HCEC 1CT (cell line): Measurements from ENCODE around the gene ANTKMT.

ENCODE experiments used
- DNase-seq: peaks from one replicate; pipeline ENCODE4 v3.0.0-alpha.2; 2017

The ANTKMT gene

DNA sequence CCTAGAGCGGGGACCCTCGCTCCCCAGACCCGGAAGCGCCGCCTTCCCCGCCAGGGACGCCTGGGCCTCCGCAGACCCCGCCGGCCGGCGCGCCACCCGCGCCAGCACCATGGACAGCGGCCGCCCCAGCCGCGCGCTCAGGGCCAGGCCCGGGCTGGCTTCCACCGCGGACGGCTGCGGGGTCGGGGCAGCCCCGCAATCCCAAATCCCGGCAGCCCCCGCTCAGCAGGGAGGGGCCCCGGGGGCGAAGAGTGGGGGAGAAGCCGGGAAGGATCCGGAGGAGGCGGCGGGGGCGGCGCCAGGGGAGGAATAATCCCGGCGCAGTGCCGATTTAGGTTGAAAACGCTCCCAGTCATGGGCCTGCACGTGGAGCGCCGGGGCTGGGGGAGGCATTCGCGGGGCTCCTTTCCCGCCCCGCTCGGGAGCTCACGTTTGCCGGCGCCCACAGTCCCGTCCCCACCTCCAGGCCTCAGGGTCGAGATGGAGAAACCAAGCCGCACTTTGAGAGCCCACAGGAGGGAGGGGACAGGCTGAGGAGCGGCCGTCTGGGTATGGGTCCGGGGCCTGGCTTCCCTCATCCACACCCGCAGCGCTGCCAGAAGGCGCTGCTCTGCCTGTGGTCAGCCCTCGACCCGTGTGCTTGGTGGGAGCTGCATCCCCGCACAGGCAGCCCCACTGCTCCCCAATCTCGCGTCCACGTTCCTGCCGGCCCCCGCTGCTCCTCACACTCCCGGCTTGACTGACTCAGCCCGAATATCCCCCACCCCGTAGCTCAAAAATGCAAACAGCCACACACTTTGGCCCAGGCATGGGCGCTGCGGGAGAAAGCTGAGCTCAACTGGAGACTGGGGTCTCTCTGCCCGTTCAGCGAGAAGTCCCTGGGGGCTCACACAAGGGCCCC is 20.0 kb upstream of the ANTKMT start:
- no peak for DNase-seq

DNA sequence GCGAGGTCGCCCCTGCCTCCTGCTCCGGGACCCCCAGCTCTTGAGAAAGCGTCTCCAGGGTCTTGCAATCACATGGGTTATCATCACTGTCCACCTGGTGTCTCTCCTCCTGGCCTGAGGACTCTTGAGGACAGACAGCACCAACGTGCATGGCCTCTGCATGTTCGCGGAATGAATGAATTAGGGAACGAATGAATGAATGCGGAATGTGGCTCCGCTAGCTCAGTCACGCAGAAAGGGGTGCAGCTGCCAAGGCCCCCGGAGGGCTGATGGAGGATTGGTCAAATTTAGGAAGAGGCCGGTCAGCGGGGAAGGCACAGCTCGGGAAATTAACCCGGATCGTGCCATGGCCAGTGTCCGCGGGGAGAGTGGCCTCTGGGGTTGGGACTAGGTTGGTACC is 18.6 kb upstream of the ANTKMT start:
- DNase-seq, result no peak

DNA sequence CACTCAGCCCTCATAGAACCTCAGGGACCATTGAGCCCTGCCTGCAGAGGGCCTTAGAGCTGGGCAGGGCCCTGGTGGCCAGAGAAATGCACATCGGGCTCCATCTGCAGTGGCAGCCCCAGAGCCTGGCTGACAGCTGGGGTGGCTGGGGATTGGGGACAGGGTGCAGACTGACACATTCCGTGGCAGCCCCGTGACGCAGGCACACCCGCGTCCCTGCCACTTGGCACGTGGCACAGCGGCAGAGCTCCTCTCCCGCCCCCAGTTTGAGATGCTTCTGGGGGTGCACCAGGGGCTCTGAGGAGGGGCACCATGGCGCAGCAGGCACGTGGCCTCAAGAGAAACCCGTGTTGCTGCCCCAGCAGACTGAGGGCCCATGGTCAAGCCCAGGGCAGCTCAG is 17.5 kb upstream of the ANTKMT start:
- no peak for DNase-seq

DNA sequence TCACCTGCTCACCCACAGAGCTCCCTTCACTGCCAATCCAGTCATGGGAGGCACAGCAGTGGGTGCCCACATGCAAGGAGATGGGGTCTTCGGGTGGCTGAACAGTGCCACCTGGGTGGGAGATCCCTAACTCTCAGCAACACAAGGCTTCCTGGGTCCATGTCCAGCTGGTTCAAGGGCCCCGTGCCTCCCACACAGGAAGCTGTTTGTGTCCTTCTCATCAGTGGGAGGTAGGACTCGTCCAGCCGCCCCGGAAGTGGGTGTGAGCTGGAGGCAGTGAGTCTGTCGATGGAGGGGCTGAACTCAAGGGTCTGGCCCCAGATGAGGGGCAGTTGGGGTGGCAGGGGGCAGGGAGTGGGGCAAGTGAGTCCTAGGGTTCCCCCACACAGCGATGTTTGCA is 16.9 kb upstream of the ANTKMT start:
- DNase-seq, result no peak

DNA sequence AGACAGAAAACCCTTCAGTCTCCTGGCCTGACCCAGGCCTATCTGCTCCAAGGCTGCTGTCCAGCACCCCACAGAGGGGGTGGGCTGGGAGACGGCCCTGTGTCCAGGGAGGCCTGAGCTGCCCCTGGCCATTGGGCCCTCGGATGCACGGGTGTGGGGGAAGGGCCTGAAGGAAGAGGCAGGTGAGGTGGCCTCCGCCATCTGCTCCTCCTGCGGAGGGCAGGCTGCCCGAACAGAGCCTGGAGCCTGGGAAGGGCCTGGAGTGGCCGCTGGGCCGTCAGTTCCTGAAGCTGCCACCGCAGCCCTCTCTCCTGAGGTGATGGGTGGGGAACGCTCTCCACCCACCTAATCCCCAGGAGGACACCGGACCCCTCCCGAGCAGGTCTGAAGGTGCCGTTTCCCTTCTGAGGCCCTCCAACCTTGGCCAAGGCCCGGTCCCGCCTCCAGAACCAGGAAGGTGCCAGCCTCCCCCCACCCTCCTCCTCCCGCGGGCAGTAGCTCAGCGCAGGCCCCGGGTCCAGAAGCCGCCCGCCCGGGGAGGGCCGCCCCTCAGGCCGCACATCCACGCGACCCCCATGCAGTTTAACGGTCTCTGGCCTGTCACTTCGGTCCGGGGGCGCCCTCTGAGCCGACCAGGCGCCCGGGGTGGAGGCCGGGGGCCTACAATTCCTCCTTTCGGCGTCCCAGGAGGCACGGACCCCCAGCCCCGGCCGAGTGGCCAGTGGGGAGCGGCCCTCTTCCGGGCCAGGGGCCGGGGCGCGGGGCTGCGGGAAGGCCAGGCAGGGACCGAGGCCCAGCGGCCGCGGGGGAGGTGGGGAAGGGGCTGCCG is 16.2 kb upstream of the ANTKMT start:
- no peak for DNase-seq

DNA sequence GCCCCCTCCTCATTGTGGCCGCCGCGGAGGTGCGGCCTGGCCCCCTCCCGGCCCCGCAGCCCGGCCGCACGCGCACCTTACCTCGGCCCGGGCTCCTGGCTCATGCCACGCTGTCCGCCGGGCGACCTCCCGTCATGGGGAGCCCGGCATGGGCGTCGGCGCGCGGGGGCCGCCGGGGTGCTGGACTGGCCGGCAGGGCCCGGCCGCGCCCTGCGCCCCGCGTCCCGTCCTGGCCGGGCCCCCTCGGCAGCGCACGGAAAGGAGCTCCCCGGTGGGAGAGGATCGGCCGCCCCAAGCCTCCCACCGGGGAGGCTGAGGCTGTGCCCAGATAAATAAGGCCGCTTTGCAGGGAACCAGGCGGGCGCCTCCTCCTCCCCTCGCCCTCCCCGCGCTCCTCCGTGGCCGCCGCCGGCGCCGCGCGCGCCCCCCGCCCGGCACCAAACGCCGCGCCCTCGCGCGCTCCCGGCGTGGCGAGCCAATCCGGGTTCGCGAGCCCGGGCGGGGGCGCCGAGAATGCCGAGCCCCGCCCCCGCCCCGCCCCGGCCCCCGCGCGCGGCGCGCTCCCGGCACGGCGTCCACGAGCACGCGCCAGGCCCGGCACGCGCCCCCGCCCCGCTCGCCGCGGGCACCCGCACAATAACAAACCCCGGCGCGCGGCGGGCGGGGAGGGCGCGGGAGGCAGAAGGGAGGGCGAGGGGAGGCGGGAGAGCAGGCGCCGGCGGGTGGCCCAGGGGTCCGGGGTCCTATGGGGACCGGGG is 15.3 kb upstream of the ANTKMT start, which contains the start of gene FBXL16:
TSS of gene FBXL16 (minus strand) at position 371 of the 758 bp plus-strand sequence. CDS start 8,396 bp downstream, outside the sequence.
- DNase-seq, result no peak

DNA sequence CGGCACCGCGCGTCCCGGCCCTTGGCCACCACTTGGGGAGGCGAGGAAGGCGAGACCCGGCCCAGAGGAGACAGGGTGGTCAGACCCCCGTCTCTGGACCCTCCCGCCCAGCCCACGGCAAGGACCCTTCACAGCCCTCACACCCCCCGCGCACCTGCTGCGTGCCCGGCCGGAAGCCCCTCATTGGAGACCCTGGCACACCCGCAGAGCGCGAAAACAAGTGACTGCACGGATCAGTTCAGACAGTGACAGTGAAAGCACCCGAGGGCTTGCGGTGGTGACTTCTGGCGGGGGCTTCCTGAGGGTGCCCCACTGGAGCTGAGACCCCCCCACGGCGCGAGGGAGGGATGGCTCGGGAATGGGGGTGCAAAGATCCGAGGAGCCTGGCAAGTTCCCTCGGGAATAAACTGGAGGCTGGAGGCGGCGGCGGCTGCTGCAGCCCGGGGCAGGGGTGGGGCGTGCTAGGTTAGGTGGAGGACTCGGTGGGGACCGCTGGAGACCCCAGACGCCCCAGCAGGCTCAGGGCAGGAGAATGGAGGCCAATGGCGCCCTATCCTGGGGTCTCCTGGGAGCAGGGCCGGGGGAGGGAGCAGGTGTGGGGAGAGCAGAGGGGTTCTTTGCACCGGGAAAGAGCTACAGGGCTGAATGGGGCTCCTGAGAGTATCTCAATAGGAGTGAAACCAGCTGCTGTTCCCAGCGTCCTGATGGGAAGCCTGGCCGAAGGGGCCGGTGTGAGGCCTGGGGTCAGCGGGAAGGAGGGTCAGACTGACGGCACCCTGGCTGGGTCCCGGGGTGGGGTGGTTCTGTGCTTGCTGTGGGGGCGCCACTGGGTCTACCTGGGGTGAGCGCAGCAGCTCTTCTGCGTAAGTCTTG is 14.5 kb upstream of the ANTKMT start:
- no peak for DNase-seq

DNA sequence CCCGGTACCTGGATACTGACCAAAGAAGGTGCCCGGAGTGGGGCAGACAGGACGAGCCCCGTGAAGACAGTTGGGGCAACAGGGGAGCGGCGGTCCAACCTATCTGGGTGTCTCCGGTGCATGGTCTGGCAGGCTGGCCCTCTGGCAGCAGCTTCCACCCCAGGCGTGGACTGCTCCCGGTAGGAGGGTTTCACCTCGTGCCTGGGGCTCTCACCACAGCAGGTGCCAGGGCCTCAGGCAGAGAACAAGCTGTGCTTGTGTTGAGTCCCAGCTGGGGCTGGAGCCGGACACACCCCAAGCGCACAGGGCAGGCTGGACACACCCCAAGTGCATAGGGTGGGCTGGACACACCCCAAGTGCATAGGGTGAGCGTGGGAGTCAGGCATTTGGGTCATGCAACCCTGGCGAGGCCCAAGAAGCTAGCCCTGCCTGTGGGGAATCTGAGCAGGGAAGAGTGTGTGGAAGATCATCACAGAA is 13.8 kb upstream of the ANTKMT start:
- DNase-seq, result no peak

DNA sequence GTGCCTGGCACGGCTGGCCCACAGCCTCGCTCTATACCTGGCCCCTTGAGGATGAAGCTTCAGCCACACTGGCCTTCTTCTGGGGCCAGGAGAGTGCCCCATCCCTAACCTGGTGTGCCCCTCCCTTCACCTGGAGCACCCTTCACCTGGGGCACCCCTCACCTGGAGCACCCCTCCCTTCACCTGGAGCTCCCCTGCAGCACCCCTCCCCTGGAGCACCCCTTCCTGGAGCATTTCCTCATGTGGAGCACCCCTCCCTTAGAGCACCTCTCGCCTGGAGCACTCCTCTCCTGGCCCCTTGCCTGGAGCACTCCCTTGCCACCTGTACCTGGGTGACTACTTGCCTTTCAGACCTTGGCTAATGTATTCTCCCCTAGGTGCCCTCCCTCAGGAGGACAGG is 12.9 kb upstream of the ANTKMT start:
- DNase-seq, result no peak

DNA sequence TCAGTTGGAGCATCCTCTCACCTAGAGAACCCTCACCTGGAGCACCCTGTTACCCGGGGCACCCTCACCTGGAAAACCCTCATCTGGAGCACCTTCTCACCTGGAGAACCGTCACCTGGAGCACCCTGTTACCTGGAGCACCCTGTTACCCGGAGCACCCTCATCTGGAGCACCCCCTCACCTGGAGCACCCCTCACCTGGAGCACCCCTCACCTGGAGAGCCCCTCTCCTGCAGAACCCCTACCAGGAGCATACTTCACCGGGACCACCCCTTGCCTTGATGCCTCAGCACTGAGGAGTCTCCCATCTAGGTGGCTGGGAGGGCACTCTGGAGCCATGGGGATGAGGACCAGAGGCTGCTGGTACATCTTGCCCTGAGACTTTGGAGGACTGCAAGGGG is 12.0 kb upstream of the ANTKMT start:
- DNase-seq, result no peak

DNA sequence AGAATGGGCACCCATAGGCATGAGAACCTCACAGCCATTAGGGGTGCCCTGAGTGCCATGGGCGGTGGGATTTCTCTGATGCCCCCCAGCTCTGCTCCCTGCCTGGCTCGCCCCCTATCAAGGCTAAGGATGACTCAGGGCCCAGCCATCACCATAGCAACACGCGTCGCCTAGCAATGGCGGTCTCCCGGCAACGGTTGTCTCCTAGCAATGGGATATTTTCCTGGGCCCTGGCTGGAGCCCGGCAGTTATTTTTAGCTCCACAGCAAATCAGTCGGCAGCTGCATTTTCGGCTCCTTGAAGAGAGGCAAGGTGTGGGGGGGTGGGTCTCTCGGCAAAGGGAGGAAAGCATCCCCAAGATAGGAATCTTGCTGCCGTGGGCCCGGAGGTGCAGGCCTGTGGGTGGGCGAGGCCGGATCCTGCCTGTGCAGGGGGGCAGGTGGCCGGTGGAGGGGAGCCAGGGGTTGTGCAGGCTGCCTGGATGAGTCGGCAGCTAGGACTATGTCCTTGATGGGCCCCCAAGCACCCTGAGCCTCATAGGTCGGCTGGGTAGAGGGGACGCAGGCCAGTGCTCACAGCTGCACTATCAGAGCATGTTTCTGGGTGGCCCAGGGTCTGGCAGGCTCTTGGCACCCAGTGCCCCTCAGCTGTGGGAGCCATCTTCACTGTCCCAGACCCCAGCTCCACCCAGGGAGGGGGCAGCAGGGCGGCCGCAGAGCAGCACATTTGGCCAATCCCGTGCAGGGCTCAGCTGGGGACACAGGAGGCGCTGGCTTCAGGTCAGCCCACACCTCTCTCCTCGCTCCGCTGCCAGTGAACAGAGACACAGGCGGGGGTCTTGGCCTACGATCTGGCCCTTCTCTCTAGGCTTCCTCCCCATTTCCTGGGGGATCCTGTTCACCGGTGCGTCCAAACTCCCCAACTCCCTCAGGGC is 11.1 kb upstream of the ANTKMT start:
- peak; percentile 71 for DNase-seq

DNA sequence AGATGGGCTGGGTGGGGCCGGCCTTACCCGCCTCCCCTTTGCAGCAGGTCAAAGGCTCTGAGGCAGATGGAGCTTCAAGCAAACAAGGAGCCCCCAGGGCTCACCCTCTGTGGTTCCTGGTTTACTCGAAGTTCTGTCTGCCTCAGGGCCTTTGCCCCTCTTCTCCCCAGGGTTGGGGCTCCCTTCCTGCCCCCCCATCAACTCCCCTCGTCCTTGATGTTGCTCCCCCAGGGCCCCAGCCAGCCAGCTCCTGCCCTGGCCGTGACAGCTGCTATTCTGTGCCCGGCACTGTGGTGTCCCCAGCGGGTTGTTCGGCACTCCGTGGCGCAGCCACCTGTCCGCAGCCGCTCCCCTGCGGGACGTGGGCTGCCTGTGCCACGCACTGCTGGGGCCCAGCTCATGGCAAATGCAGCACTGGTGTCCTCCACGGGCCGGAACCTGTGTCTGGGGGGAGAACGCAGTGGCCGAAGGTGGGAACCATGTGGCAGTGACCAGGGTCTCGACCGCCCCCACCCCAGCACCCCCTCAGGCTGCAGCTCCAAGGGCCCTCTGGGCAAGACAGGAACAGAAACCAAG is 10.4 kb upstream of the ANTKMT start:
- DNase-seq, result no peak

DNA sequence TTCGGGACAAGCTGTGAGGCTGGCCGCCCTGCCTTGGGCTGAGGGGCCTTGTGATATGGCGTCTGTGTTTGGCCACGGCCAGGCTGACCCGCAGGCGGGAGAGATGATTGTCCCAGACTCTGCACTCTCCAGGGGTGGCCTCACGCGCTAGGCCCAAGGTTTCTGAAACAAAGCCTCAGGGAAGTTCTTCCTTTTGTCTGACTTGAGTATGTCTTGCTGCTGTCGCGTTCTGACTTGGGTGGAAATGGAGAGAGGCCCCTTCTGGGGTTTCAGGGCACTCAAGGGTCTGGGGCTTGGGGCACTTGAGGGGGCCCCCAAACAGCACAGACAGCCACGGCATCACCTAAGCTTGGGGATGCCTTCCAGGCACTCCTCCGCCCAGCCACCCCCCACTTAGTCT is 9.9 kb upstream of the ANTKMT start:
- no peak for DNase-seq

DNA sequence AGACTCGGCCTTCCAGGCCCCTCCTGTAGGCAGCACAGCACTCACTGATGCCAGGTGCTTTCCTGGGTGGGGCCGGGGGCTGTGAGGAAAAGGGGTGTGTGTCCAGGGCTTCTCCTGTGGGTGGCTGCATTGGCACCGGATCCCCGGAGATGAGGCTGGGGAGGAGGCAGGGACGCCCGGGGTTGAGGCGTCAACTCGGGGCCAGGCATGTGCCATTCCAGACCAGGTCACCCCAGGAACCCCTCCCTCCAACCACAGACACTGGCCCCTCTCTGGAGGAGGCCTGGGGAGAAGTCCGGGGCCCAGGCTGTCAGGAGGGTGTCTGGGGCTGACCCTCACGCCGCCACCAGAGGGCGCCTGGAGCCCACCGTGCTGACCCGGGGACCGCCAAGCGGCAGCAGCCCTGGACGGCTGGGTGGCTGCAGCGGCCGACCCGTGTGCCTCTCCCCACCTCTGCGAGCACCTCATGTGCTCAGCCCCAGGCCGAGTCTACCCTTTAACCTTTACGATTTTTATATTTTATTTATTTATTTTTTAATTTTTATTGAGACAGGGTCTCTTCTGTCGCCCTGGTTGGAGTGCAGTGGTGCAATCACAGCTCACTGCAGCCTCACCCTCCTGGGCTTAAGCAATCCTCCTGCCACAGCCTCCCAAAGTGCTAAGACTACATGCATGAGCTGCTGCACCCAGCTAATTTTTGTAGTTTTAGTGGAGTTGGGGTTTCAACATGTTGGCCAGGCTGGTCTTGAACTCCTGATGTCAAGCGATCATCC is 9.2 kb upstream of the ANTKMT start:
- peak; percentile 66 for DNase-seq

DNA sequence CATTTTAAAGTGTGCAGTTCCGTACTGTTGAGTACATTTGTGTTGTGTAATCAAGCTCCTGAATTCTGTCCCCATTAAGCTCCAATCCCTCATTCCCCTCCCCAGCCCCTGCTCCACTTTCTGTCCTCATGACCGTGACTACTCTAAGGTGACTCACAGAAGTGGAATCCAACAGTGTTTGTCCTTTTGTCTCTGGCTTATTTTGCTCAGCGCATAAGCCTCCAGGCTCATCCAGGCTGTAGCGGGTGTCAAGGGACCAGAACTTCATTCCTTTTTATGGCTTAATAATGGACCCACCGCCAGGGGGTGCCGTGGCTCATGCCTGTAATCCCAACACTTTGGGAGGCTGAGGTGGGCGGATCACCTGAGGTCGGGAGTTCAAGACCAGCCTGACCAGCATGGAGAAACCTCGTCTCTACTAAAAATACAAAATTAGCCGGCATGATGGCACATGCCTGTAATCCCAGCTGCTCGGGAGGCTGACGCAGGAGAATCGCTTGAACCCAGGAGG is 8.2 kb upstream of the ANTKMT start:
- peak; percentile 98 for DNase-seq

DNA sequence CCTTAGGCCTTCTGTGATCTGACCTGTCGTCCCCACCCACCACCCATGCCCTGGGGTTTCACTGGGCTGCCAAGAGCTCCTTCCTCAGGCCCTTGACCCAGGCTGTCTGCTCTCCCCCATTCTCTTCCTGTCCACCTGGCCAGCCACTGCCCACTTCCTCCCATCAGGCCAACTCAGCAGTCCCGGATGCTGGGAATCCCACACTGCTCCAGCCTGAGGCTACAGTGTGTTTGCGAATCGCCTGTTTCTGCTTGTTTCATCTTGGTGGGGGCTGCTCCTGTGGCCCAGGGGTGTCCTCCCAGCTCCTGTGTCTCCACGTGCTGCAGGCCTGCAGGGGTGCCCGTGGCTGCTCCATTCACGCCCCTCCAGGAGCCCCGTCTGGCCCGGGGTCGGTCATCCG is 6.9 kb upstream of the ANTKMT start:
- DNase-seq, result no peak

DNA sequence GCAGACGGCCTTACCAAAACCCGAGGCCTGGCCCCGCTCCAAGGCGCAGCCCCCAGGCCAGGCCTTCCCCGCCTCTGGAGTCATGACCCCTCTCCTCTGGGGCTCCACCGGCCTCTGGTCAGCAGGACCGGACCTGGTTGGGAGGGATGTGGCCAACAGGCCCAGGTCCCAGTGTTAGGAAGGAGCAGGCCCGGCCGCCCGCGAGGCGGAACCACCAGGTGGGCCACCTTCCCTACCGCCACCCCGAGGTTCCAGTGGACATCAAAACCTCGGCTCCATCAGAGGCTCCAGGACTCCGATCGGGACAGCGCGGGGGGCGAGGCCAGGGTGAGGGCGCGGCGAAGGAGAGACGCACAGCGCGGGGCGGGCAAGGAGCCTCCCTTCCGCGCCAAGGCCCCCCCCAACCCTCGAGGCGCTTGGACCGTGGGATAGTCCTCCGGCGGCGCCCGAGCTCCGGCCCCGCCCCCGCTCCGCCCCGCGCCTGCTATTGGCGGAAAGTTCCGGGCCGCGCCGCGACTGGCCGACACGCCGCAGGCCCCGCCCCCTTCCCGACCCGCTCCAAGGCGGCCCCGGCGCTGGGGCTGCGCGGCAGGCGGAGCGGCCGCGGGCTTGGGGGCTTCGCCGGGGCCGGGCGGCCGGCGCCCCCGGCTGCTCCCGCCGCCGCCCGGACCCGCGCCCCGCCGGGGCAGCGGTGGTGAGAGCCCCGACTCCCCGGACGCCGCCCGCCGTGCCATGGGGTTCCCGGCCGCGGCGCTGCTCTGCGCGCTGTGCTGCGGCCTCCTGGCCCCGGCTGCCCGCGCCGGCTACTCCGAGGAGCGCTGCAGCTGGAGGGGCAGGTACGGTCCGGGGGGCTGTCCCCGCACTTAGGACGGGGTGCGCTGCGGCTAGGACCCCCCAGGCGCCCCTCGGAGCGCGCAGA is 6.1 kb upstream of the ANTKMT start, which contains the start of gene METRN:
TSS of gene METRN (plus strand) at position 561 of the 919 bp plus-strand sequence. CDS start at position 733, 172 bp downstream.
- peak; percentile 88 for DNase-seq
